GM21390 (cell line): Measurements from ENCODE around the gene CWC22.
A peak's percentile ranks its signal among the peaks of the same experiment; 100 is the strongest.
"Not testable (repeated sequence)": the region's sequence is repeated elsewhere in the genome, so short reads cannot be mapped to it uniquely, and the experiment has no call there.

Experiments
- ATAC-seq: cut with Tn5 transposase; IDR thresholded peaks from one replicate; pipeline ENCODE4 v1.9.1; 2021; ENCODE audit not compliant: unreplicated experiment

Gene CWC22

DNA sequence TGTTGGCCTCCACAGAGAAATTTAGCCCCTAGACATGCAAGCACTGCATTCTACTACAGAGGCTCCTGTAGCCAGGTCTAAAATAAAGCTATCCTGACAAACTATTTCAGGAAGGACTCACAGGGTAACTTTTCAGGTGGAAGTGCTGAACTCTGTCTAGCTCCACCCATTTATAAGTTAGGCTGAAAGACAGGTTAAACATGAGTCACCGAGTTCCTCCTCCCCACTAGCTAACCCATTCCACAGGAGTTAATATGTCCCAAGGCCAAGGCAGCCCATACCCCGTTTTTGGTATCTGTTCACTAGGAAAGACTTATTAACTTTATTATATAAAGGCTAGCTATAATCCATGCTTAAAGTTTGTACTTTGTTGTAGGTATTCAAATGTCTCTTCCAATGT, 3.5 kb downstream of the CWC22 start:
- no peak for ATAC-seq

- no peak for ATAC-seq
These were observed 4.0 kb downstream of the CWC22 start for GRCh38 chr2:180003073-180003472.

DNA sequence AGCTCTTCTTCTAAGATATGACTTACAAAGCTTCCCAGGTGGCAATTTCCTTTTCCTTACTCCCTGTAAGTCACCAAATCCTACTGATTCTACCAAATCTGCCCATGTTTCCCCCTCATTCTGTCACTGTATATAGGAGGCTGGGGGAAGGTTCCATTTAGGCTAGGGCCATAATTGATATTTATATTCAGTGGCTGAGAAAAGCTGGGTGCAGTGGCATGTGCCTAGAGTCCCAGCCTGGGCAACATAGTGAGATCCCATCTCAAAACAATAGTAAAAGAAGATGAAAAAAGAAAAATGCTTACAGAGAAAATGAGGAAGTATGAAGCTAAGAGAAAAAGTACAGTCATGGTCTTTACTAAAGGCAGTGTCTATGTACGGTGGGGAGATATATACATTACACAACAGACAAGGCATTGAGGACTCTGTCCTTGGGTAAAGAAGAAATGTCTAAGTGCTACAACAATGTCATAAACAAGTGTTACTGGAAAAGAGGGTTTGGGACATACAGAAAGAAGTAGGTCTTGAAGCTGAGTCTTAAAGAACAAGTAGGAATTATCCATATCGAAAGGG, 4.8 kb downstream of the CWC22 start:
- ATAC-seq, result no peak

DNA sequence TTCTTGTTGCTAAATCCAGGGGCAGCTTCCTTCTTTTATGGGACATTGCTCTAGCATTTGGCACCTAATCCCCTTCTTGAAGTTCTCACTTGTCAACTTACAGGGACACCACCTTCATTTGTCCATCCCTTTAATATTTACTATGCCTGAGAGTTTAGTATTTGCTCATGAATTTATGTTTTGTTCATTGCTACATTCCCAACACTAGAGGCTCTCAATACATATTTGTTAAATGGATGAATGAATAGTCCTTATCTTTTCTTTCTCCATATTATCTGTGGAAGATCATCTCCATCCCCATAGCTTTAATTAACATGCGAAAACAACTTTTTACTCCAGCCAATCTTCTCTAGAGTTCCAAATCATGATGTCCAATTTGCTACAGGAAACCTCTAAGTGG, 5.4 kb downstream of the CWC22 start:
- ATAC-seq, result no peak

DNA sequence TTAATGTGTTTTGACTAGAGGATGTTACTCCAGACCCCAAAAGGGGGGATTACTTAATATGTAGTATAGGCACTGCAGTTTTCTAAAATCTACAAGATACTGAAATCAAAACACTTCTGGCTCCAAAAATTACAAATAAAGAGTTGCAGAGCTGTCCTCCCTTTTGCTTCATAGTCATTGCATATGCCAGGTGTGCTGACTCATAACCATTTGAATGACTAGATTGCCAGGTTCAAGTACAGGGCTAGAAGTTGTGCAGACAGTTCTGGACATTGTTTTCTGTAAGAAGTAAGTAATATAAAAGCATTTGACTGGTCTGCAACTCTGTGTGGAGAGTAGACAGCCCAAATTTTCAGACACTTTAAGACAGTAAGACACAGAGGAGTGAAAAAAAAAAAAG, 6.7 kb downstream of the CWC22 start:
- no peak for ATAC-seq

- no peak for ATAC-seq
These were observed 8.1 kb downstream of the CWC22 start for GRCh38 chr2:179999000-179999399.

- no peak for ATAC-seq
These were observed 11.2 kb downstream of the CWC22 start for GRCh38 chr2:179995741-179996515.

DNA sequence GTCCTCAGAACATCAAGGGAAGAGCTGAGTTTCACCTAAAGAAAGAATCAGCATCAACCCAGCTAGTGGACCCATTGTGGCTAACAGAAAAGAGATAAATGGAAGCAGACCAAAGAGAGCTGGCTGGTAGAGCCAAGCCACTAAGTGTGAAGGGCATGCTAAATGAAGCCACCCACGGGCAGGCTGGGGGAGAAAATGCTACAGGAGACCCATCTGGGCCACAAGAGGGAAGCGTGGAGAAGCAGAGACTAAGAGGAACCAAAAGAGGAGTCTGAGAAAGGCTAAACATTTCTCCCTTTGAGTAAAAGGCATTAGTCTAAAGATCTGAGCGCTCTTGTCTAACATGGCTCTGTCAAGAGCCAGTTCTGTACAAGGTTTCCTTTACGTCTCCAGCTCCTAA, 15.8 kb downstream of the CWC22 start:
- no peak for ATAC-seq

DNA sequence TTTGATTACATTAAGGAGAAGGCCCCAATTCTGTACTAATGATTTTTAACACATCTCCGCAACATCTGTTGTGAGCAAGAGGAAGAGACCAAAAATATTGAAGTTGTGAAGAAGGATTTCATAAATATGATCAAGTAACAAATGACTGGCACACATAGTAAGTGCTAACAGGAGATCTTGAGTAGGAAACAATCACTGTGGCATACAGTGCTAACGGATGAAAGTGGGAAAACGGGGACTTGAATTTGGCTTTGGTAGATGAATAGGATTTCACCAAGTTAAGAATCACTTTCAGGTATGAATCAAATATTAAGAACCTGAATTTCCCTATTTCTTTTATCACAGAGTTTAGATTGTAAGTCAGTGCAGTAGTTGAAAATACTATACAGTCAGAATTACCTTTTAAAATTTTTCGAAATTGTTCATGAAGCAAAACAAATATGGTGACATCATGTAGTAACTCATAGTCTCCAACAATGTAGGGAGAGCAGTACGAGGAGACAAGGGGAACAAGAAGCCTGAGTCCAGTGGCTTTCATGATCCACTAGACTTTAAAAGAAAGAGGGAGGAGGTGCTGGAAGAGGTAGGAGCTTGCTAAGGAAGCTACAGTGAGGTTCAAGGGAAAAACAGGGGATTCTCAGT, 16.3 kb downstream of the CWC22 start:
- no peak for ATAC-seq

DNA sequence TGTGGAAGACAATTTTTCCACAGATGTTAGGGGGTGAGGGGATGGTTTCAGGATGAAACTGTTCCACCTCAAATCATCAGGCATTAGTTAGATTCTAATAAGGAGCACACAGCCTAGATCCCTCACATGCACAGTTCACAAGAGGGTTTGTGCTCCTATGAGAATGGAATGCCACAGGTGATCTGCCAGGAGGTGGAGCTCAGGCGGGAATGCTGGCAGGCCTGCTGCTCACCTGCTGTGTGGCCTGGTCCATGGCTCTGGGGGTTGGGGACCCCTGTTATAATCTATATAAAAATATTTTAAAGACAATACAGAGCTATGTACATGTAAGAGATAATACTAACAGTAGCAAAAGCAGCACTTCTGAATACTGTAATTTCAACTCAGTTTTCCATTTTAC, 19.2 kb downstream of the CWC22 start:
- ATAC-seq, result no peak

DNA sequence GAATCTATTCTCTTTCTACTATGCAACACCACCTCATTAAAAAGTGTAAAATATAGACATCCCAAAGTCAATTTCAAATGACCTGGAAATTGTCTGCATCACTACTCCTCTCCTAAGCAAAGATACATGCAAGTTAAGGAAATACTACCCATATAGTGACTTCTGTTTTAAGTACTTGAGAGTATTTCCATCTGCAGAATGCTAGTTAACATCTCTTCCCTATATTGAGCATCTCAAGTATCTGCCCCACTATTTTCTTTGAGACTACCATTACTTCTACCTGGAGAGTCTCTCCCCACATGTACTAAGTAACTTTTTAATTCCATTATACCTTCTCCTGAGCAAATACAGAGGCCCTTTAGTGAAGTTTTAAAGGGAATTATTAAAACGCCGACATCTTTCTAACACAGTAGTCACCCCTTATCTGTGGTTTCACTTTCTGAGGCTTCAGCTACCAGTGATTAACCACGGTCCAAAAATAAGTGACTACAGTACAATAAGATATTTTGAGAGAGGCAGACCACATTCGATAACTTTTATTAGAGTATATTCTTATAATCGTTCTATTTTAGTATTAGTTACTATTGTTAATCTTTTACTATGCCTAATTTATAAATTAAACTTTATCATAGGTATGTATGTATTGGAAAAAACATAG, 21.8 kb downstream of the CWC22 start:
- ATAC-seq, result peak; percentile 91

- no peak for ATAC-seq
These were observed 23.7 kb downstream of the CWC22 start for GRCh38 chr2:179983250-179983932.

- no peak for ATAC-seq
These were observed 26.0 kb downstream of the CWC22 start for GRCh38 chr2:179981085-179981484.

GRCh38 chr2:179974761-179975160, 32.3 kb downstream of the CWC22 start:
- no peak for ATAC-seq

GRCh38 chr2:179966778-179967394, 40.2 kb downstream of the CWC22 start:
- ATAC-seq, result no peak

DNA sequence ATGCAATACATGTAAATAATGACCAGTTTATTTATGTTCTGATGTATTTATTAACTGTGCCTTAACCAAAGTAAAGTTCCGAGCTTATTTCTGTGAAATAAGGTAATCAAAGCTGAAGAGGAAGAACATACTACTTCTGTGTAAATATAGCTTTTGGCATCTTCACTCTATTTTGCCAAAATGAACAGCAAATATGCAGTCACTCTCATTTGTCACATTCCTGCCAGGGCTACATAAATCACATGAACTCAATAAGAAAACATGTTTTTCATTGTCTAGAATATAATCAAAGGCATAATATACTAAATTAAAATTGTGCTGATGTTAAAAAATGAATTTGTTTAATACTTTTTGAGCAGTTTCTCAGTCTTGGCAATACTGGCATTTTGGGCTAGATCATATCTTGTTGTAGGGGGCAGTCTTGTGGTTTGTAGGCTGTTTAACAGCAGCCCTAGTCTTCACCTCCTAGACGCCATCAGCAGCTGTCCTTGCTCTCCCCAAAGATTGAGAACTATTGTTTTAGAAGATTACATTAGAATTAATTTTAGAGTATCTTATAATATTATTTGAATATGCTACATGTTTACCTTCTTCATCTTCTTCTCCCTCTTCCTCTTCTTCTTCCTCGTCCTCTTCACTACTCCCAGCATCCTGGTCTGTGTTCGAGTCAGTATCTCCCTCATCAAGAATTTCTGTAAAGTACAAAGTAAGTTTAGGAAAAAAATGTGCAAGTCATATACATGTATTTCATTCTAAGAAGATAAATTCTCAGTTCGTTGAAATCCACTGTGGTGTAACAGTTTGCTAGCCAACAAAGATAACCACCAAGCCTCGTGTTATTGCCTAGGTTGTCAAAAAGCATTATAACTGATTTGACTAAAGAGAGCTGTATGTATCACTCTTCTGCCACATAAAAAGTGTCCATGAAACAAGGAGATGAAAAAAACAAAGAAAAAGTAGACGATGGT, 41.5 kb downstream of the CWC22 start:
- no peak for ATAC-seq

- no peak for ATAC-seq
These were observed 43.5 kb downstream of the CWC22 start for GRCh38 chr2:179963626-179964025.

- ATAC-seq, result not testable (repeated sequence)
These were observed 48.8 kb downstream of the CWC22 start for GRCh38 chr2:179958251-179958650.

DNA sequence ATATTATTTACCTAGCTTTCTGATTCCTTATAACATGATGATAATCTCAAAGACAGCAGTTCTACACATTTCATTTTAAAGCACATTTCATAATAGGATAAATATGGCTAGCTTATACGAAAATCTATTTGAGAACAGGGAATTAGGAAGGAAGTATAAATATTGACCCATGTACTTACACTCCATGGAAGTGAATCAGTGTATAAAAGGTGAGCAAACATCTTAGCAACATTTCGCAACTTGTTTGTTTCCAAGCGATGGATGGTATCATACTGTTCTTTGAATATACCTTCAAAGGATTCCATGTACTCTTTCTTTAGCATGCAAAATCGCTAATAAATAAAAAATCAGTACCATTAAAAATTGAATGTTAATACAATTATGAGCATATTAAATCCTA, 53.1 kb downstream of the CWC22 start:
- ATAC-seq, result no peak

DNA sequence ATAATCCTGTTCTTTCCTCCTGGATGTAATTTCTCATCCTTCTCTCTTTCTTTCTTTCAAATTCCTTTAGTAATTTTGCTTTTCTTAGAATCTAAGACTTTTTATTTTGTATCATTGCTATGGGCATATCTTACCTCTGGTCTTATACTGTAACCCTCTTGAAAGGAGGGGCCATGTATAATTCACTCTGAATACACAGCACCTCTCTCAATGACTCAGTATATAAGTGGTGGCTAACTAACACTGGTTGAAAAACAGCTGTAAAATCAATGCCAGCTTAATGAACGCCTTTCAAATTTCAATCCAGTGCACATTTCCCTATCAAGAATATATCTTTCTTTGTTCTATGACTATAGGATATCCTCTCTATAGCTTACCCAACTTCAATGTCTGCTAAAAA, 53.7 kb downstream of the CWC22 start:
- ATAC-seq, result no peak
